Measurements from ENCODE around the gene PFKFB2. TPM values are rescaled to one million over a fixed set of nuclear protein-coding genes. Genes with fewer than 3 reads are reported as not detected.

The PFKFB2 gene
- total and polyA plus RNA-seq, 2 donors (not counting 3 experiments of a cell fraction or from before 2014, with no cell fraction given): 0.70 to 2.0 TPM

- Histone ChIP-seq H4K20me1 (replicated peaks; ENCODE audit: control insufficient read depth, extremely low read depth, insufficient read depth, low read length) (peaks cover 7% of the 10 kb centered on the region), H3K9me3 (replicated peaks; ENCODE audit: control insufficient read depth, insufficient read depth, low read length) (no peaks in the 10 kb centered on the region), H3K4me3 (replicated peaks in 1 of 3; ENCODE audit: insufficient read depth in 1 of 3, low read depth in 1 of 3, low read length in 3 of 3) (peak overlapping the region in 1 of 3 experiments; percentile 95), H3K27me3 (ENCODE audit: control insufficient read depth in 2 of 2, insufficient read depth in 2 of 2, low read length in 2 of 2) (peaks cover 0 to 2% of the 10 kb centered on the region in 2 experiments), H3K27ac (ENCODE audit: insufficient read depth, low read depth, low read length) (no peak overlapping the region), H3K36me3 (ENCODE audit: control insufficient read depth in 2 of 2, extremely low read depth in 1 of 2, insufficient read depth in 2 of 2, low read length in 2 of 2) (peaks cover 6 to 12% of the 10 kb centered on the region in 2 experiments), H3K4me1 (ENCODE audit: control insufficient read depth, extremely low read depth, insufficient read depth, low read length) (peaks cover 15% of the 10 kb centered on the region), H2AFZ (ENCODE audit: low read depth, low read length) (no peak overlapping the region), H3K9me1 (replicated peaks; ENCODE audit: control insufficient read depth, extremely low read depth, insufficient read depth, low read length) (no peaks in the 10 kb centered on the region), H3K4me2 (ENCODE audit: insufficient read depth, low read length) (peak overlapping the region; percentile 91), H3K79me2 (ENCODE audit: control insufficient read depth, insufficient read depth, low read length) (peaks cover 46% of the 10 kb centered on the region), H3K9ac (replicated peaks; ENCODE audit: extremely low read depth, insufficient read depth, low read length) (peak overlapping the region; percentile 83)
- no TSS peak for BruUV-seq (replicated peaks)
- intact Hi-C loops (cut with micrococcal nuclease): no loop called here
- DNase-seq (ENCODE audit: low read depth, low spot score) (no peak), FAIRE-seq (no peak)
- CTCF ChIA-PET: interaction anchor here (0.6 to 2.2 kb wide), 11 partner anchors 11 to 1275 kb away, joined by 3 to 11 read pairs (median 3); no protein-coding TSS in a partner anchor
- dilution Hi-C loops (cut with MboI; ENCODE audit: extremely low pct_ligation_motif_present, low sequenced_read_pairs): no loop called here
- POLR2A ChIA-PET: no interaction called here
- no peak for TF ChIP-seq MYC (IDR thresholded peaks at IDR 0.05; ENCODE audit: low read depth, low read length)
- TF ChIP-seq GATA2 (IDR thresholded peaks at IDR 0.05; ENCODE audit: insufficient read depth, insufficient read length, low read depth, low read length): no peak
- TF ChIP-seq FOS (IDR thresholded peaks at IDR 0.05; ENCODE audit: borderline replicate concordance, insufficient read depth, low read length): no peak
- TF ChIP-seq, protein P1, sequence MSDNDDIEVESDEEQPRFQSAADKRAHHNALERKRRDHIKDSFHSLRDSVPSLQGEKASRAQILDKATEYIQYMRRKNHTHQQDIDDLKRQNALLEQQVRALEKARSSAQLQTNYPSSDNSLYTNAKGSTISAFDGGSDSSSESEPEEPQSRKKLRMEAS (IDR thresholded peaks at IDR 0.05; ENCODE audit: insufficient read depth, insufficient read length): no peak
- TF ChIP-seq EZH2 (IDR thresholded peaks at IDR 0.05; ENCODE audit: borderline replicate concordance, low read depth, low read length, severe bottlenecking): no peak
- no peak for TF ChIP-seq POLR2A (IDR thresholded peaks at IDR 0.05; ENCODE audit: low read depth, low read length)
- no peak for TF ChIP-seq JUN (IDR thresholded peaks at IDR 0.05; ENCODE audit: borderline replicate concordance, insufficient read depth, insufficient read length, low read depth)
- no peak for TF ChIP-seq POLR2AphosphoS5 (IDR thresholded peaks at IDR 0.05; ENCODE audit: insufficient read depth, low read depth, low read length)
- no peak for TF ChIP-seq CTCF (IDR thresholded peaks at IDR 0.05; ENCODE audit: extremely low read depth in 1 of 2, insufficient read depth in 1 of 2, low read depth in 1 of 2, low read length in 2 of 2)
These were observed 3.6 kb upstream of the PFKFB2 start for GRCh38 chr1:207049514-207049913.
